ENCODE data around the gene COQ10A. TPM values are rescaled to one million over a fixed set of nuclear protein-coding genes. Genes with fewer than 3 reads are reported as not detected.
A peak's percentile ranks its signal among the peaks of the same experiment; 100 is the strongest.

COQ10A gene
- total and polyA plus RNA-seq, 9 of the 15 experiments (the other 6 are each of a cell fraction or from before 2014, with no cell fraction given): 3.1 to 26.4 (median 12.7) TPM

DNA sequence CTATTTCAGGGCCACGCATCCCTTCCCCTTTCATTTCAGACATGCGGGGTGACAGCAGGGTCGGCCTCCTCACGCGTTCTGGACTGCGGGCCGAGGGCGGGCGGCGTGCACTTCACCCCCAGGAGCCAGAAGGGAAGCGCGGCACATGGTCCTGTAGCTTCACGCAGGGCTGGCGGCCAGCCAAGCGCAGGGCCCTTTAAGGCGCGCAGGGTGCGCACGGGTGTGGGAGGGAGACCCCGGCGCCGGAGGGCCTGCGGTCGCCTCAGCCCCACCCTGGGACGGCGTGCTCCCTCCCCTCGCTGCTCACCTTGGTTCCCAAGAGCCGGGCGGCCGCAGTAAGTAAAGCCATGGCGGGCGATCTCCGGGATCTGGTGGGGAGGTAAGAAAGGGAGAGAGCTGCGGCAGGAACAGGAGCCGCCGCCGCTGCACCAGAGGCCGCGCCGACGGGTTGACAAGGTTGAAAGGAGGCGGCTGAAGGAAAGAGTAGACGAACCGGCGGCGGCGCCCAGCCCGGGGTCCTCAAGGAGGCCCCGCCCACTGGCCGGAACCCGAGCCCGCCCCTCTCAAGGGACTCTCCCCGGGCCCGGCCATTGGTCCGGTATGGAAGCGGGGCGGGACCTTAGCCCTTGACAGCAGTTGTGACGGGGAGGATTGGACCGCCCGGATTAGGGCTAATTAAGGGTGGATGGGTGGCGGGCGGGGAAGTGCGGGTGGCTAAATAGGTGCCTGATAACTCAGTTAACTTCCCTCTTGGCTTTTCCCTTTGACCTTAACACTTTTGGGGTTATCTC, 33.3 kb downstream of the COQ10A start, which contains the start of gene CS (continued):
- no peak for TF ChIP-seq SRSF9 (IDR thresholded peaks at IDR 0.05; ENCODE audit: borderline replicate concordance, low read depth, low read length)
- TF ChIP-seq RBM39 (optimal IDR thresholded peaks at IDR 0.05; ENCODE audit: low read depth, low read length): no peak
- no peak for TF ChIP-seq DDX20 (tag; IDR thresholded peaks at IDR 0.05; ENCODE audit: low read depth)
- TF ChIP-seq HSF4 (CRISPR knock-in tag; IDR thresholded peaks at IDR 0.05; ENCODE audit: borderline replicate concordance): no peak
- TF ChIP-seq PPARD (CRISPR knock-in tag; IDR thresholded peaks at IDR 0.05): no peak
- TF ChIP-seq WHSC1 (IDR thresholded peaks at IDR 0.05; ENCODE audit: low read length): no peak
- no peak for TF ChIP-seq ZNF224 (CRISPR knock-in tag; IDR thresholded peaks at IDR 0.05)
- TF ChIP-seq MEF2D (tag; conservative IDR thresholded peaks at IDR 0.05; ENCODE audit: low read depth): no peak
- TF ChIP-seq MBD2 (IDR thresholded peaks at IDR 0.05; ENCODE audit: borderline replicate concordance, low read depth): peak; percentile 72
- 0 out of 2 replicates have a peak, but pooled peaks have one; percentile 3 for TF ChIP-seq PML (IDR thresholded peaks at IDR 0.05; ENCODE audit: low read length)
- TF ChIP-seq HIVEP1 (CRISPR knock-in tag; IDR thresholded peaks at IDR 0.05): no peak
- TF ChIP-seq ARID4B (CRISPR knock-in tag; IDR thresholded peaks at IDR 0.05): peak; percentile 97
- no peak for TF ChIP-seq LARP7 (IDR thresholded peaks at IDR 0.05)
- TF ChIP-seq CBX5 (IDR thresholded peaks at IDR 0.05; ENCODE audit: borderline replicate concordance, low read depth): no peak
- TF ChIP-seq, protein P1, sequence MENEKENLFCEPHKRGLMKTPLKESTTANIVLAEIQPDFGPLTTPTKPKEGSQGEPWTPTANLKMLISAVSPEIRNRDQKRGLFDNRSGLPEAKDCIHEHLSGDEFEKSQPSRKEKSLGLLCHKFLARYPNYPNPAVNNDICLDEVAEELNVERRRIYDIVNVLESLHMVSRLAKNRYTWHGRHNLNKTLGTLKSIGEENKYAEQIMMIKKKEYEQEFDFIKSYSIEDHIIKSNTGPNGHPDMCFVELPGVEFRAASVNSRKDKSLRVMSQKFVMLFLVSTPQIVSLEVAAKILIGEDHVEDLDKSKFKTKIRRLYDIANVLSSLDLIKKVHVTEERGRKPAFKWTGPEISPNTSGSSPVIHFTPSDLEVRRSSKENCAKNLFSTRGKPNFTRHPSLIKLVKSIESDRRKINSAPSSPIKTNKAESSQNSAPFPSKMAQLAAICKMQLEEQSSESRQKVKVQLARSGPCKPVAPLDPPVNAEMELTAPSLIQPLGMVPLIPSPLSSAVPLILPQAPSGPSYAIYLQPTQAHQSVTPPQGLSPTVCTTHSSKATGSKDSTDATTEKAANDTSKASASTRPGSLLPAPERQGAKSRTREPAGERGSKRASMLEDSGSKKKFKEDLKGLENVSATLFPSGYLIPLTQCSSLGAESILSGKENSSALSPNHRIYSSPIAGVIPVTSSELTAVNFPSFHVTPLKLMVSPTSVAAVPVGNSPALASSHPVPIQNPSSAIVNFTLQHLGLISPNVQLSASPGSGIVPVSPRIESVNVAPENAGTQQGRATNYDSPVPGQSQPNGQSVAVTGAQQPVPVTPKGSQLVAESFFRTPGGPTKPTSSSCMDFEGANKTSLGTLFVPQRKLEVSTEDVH (IDR thresholded peaks at IDR 0.05; ENCODE audit: low read depth, partially characterized antibody): no peak
- TF ChIP-seq ZNF174 (CRISPR knock-in tag; IDR thresholded peaks at IDR 0.05): no peak
- peak; percentile 48 for TF ChIP-seq PRPF4 (IDR thresholded peaks at IDR 0.05; ENCODE audit: insufficient read depth, low read depth, low read length, poor library complexity, severe bottlenecking)
- peak; percentile 75 for TF ChIP-seq TAF7 (tag; IDR thresholded peaks at IDR 0.05)
- no peak for TF ChIP-seq MCM3 (IDR thresholded peaks at IDR 0.05)
- no peak for TF ChIP-seq XRCC3 (IDR thresholded peaks at IDR 0.05)
- peak in 1 of 2 experiments; percentile 84; a peak in 1 of 4 replicates for TF ChIP-seq TEAD1 (CRISPR knock-in tag; IDR thresholded peaks at IDR 0.05)
- TF ChIP-seq ELF1 (tag; IDR thresholded peaks at IDR 0.05): peak; percentile 6; the same call in 1 of the 2 replicates
- TF ChIP-seq PHB2 (IDR thresholded peaks at IDR 0.05; ENCODE audit: low read depth): no peak
- no peak for TF ChIP-seq PTRF (tag; IDR thresholded peaks at IDR 0.05)

All from K562 (cell line).